Lower leg skin (tissue), 3 donors: ENCODE data around the gene CD8B.

Experiments
- CTCF ChIP-seq, 3 donors: fragments of 450-650 bp; IDR thresholded peaks; one replicate each; pipeline ENCODE4 v1.5.1; 2016; ENCODE audit warnings: antibody characterized with exemption in 3 of 3, mild to moderate bottlenecking in 3 of 3, moderate library complexity in 2 of 3
- POLR2A ChIP-seq, 2 donors: fragments of 450-650 bp; IDR thresholded peaks; one replicate each; pipeline ENCODE4 v1.6.1; 2016 to 2017; ENCODE audit warnings: antibody characterized with exemption in 2 of 2, mild to moderate bottlenecking in 1 of 2, moderate library complexity in 1 of 2

GRCh38 chr2:86794861-86795260, 66.8 kb downstream of the CD8B start:
- TF ChIP-seq CTCF (IDR thresholded peaks at IDR 0.05): no peak
- TF ChIP-seq POLR2A (IDR thresholded peaks at IDR 0.05): no peak
